Measurements from ENCODE around the gene MLIP. TPM values are rescaled to one million over a fixed set of nuclear protein-coding genes. Genes with fewer than 3 reads are reported as not detected.

The MLIP gene
- total and polyA plus RNA-seq, 2 experiments from 2014 or later, result not detected

GRCh38 chr6:54308289-54308985 is 197.2 kb downstream of the MLIP start, which contains the start of gene TINAG:
Gene TINAG, plus strand, starts transcription at chr6:54308441. Its CDS starts 110 bp downstream, at chr6:54308551.
- Histone ChIP-seq H4K20me1 (replicated peaks; ENCODE audit: insufficient read depth) (no peaks in the 10 kb centered on the region), H3K79me2 (replicated peaks; ENCODE audit: insufficient read depth) (no peaks in the 10 kb centered on the region), H3K36me3 (ENCODE audit: insufficient read depth) (no peaks in the 10 kb centered on the region), H3K27me3 (ENCODE audit: insufficient read depth) (no peaks in the 10 kb centered on the region), H3K4me3 (no peak within 1 kb of the TSS), H3K27ac (ENCODE audit: low read depth) (no peak within 1 kb of the TSS), H2AFZ (peak within 1 kb of the TSS; percentile 33; the same call in 1 of the 2 replicates), H3K9me2 (ENCODE audit: insufficient read depth) (peaks cover 18% of the 10 kb centered on the region), H3K4me1 (ENCODE audit: insufficient read depth) (peaks cover 6% of the 10 kb centered on the region; the same call in 1 of the 2 replicates), H3K4me2 (no peak within 1 kb of the TSS), H3F3A (replicated peaks; ENCODE audit: low read depth) (no peaks in the 10 kb centered on the region)
- Mint-ChIP-seq H3K4me1 (peaks cover 8% of the 10 kb centered on the region; the same call in 2 of the 3 replicates), H3K36me3 (ENCODE audit: low read depth) (no peaks in the 10 kb centered on the region), H3K4me3 (no peak within 1 kb of the TSS), H3K27ac (peak within 1 kb of the TSS; percentile 27; the same call in 1 of the 2 replicates), H3K27me3 (ENCODE audit: insufficient read depth, low read depth, poor library complexity) (peaks cover 2% of the 10 kb centered on the region), H3K9me3 (no peaks in the 10 kb centered on the region)
- no peak for TF ChIP-seq REST (IDR thresholded peaks at IDR 0.05; ENCODE audit: unreplicated experiment)
- TF ChIP-seq JUNB (IDR thresholded peaks at IDR 0.05; ENCODE audit: unreplicated experiment), result no peak
- TF ChIP-seq EZH2phosphoT487 (IDR thresholded peaks at IDR 0.05; ENCODE audit: unreplicated experiment), result no peak
- no peak for TF ChIP-seq STAT1 (IDR thresholded peaks at IDR 0.05; ENCODE audit: unreplicated experiment)
- TF ChIP-seq CREB1 (CRISPR knock-in tag; IDR thresholded peaks at IDR 0.05; ENCODE audit: low read depth), result no peak
- no peak for TF ChIP-seq EZH2 (IDR thresholded peaks at IDR 0.05; ENCODE audit: low read depth, unreplicated experiment)
- TF ChIP-seq ZNF462 (CRISPR knock-in tag; IDR thresholded peaks at IDR 0.05), result no peak
- no peak for TF ChIP-seq ZNF114 (CRISPR knock-in tag; IDR thresholded peaks at IDR 0.05)
- no peak for TF ChIP-seq ETS1 (IDR thresholded peaks at IDR 0.05)
- ATAC-seq, result no peak
- no peak for DNase-seq (ENCODE audit: low spot score)
